H7 (cell line): ENCODE measurements around the gene RPS10. TPM values are rescaled to one million over a fixed set of nuclear protein-coding genes. Genes with fewer than 3 reads are reported as not detected.
"Not testable (repeated sequence)": the region's sequence is repeated elsewhere in the genome, so short reads cannot be mapped to it uniquely, and the experiment has no call there.

ENCODE experiments used
- DNase-seq: peaks from one replicate; pipeline ENCODE4 v3.0.0; 2012
- H3K27me3 ChIP-seq: 2 replicates; pipeline ENCODE4 v1.6.0; 2011; ENCODE audit warnings: mild to moderate bottlenecking, low read length; ENCODE audit not compliant: control insufficient read depth, insufficient read depth
- H3K36me3 ChIP-seq: replicated peaks from 2 replicates; pipeline ENCODE4 v1.5.1; 2011; ENCODE audit warnings: low read length; ENCODE audit not compliant: control insufficient read depth, insufficient read depth
- H3K4me3 ChIP-seq: 2 replicates; pipeline ENCODE4 v1.5.1; 2011; ENCODE audit warnings: low read depth, mild to moderate bottlenecking, control low read depth, low read length, moderate library complexity; ENCODE audit not compliant: insufficient read depth
- total RNA-seq: library from RNA; depleted of rRNA; stranded (reverse); fragments of >200 nt; shearing (Covaris generic); gene quantifications from 2 replicates; pipeline ENCODE4 v1.2.3, GENCODE V29; 2014; rRNA removed

The RPS10 gene
- total RNA-seq, 1 experiment from 2014 or later = 3,167 TPM

- Histone ChIP-seq H3K27me3 (no peaks in the 10 kb centered on the region), H3K36me3 (no peaks in the 10 kb centered on the region), H3K4me3 (no peak overlapping the region)
- no peak for DNase-seq
These were observed 47.4 kb downstream of the RPS10 start for GRCh38 chr6:34378470-34378869.

GRCh38 chr6:34377984-34378383, 47.9 kb downstream of the RPS10 start:
- Histone ChIP-seq H3K36me3 (no peaks in the 10 kb centered on the region), H3K27me3 (no peaks in the 10 kb centered on the region), H3K4me3 (no peak overlapping the region)
- DNase-seq = no peak

GRCh38 chr6:34377571-34377970, 48.3 kb downstream of the RPS10 start:
- not testable (repeated sequence) for H3K4me3 ChIP-seq, H3K27me3 ChIP-seq, H3K36me3 ChIP-seq, DNase-seq

GRCh38 chr6:34375833-34376232, 50.0 kb downstream of the RPS10 start:
- DNase-seq = no peak
- Histone ChIP-seq H3K4me3 (no peak overlapping the region), H3K27me3 (no peaks in the 10 kb centered on the region), H3K36me3 (no peaks in the 10 kb centered on the region)

- Histone ChIP-seq H3K27me3 (no peaks in the 10 kb centered on the region), H3K4me3 (no peak overlapping the region), H3K36me3 (no peaks in the 10 kb centered on the region)
- no peak for DNase-seq
These were observed 51.4 kb downstream of the RPS10 start for GRCh38 chr6:34374508-34374907.

GRCh38 chr6:34374069-34374468, 51.8 kb downstream of the RPS10 start:
- no peak overlapping the region for H3K4me3 ChIP-seq
- no peaks in the 10 kb centered on the region for H3K36me3 ChIP-seq
- no peak for DNase-seq
- H3K27me3 ChIP-seq = no peaks in the 10 kb centered on the region

- DNase-seq = no peak
These were observed 52.4 kb downstream of the RPS10 start for GRCh38 chr6:34373511-34373910.

GRCh38 chr6:34371865-34372264, 54.0 kb downstream of the RPS10 start:
- H3K4me3 ChIP-seq, H3K36me3 ChIP-seq, DNase-seq, H3K27me3 ChIP-seq: not testable (repeated sequence)

More at GRCh38 chr6:34373511-34373910, 52.4 kb downstream of the RPS10 start:
- Histone ChIP-seq H3K27me3 (no peaks in the 10 kb centered on the region), H3K4me3 (no peak overlapping the region), H3K36me3 (no peaks in the 10 kb centered on the region)

GRCh38 chr6:34370361-34370760, 55.5 kb downstream of the RPS10 start:
- Histone ChIP-seq H3K36me3 (no peaks in the 10 kb centered on the region), H3K27me3 (no peaks in the 10 kb centered on the region), H3K4me3 (no peak overlapping the region)
- no peak for DNase-seq

- Histone ChIP-seq H3K4me3 (no peak overlapping the region), H3K36me3 (no peaks in the 10 kb centered on the region), H3K27me3 (no peaks in the 10 kb centered on the region)
- DNase-seq = no peak
These were observed 56.5 kb downstream of the RPS10 start for GRCh38 chr6:34369385-34369784.

Other genes with a start within 250 kb of the RPS10 start
- gene HMGA1, start 189.2 kb downstream of the RPS10 start, total RNA-seq = 1,768 and 1,892 TPM in 2 replicates
- 12.4 and 24.5 TPM in 2 replicates for gene SMIM29, start 177.1 kb downstream of the RPS10 start, total RNA-seq
- 28.0 and 32.3 TPM in 2 replicates for gene NUDT3, start 33.4 kb downstream of the RPS10 start, total RNA-seq
- 3.4 and 4.9 TPM in 2 replicates for gene PACSIN1, start 40.0 kb upstream of the RPS10 start, total RNA-seq
- gene SPDEF, start 130.3 kb upstream of the RPS10 start, total RNA-seq = 0.11 and 0.21 TPM in 2 replicates